Uterus (tissue), 2 donors: ENCODE measurements around the gene FUT4.

Experiments used
- CTCF ChIP-seq, 4 experiments: fragments of 200-600 bp in 2 of 4; fragments of 450-650 bp in 2 of 4; sonication (generic) in 2 of 4; IDR thresholded peaks; one replicate each; pipeline ENCODE4 v1.5.1; 2016 to 2019; ENCODE audit warnings: antibody characterized with exemption in 4 of 4, mild to moderate bottlenecking in 2 of 4, moderate library complexity in 1 of 4
- POLR2A ChIP-seq, 2 donors: fragments of 450-650 bp; IDR thresholded peaks; one replicate each; pipeline ENCODE4 v1.6.1; 2016; ENCODE audit warnings: antibody characterized with exemption in 2 of 2, mild to moderate bottlenecking in 1 of 2, moderate library complexity in 1 of 2

- TF ChIP-seq CTCF (IDR thresholded peaks at IDR 0.05) (no peak), POLR2A (IDR thresholded peaks at IDR 0.05) (no peak)
Measured at GRCh38 chr11:94518300-94518699, 25.4 kb upstream of the FUT4 start.
